Stimulated activated CD8-positive, alpha-beta memory T cell treated with anti-CD3 and anti-CD28 coated beads, Interleukin-4, amount 100 ng/mL, for 48 hours (primary cell): ENCODE results near the gene ZYG11B.
"Not testable (repeated sequence)": the region's sequence is repeated elsewhere in the genome, so short reads cannot be mapped to it uniquely, and the experiment has no call there.

ENCODE experiments used
- DNase-seq: peaks from one replicate; pipeline ENCODE4 v3.0.0-alpha.2; 2020

The ZYG11B gene

DNA sequence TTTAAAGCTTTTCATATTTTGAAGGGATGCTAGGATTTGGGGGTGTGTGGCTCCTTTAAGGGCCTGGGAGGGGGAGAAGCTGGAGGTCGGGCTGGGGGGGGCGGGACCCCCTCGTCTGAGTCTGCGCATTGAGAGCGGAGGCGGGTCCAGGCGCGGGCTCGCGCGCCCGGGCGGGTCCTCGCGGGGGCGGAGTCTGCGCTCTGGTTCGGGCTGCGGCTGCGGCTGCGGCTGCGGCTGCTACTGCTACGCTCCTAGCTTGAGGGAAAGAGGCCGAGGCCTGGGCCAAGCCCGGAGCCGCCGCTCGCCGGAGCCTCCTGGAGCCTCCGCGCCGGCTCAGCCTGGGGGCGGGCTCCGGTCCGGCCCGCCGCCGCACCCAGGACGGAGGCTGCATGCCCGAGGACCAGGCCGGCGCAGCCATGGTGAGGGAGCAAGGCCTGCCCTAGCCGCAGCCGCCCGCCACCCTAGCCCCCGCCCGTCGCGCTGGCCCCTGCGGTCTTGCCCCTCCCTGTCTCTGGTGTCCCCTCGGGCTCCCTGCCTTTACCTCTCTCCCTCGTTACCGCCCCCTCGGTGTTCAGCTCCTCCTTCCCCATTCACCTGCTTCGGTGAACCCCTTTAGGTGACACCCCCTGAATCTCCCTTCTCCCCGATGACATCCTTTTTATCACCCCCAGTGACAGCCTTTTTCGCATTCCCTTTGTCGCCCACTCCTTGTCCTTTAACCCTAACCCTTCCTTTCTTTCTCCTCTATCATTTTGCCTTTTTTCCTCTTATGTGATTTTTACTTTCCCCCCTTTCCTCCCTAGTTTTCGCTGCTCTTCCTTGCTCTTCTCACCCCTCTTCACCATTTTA is at the start of gene ZYG11B:
Gene ZYG11B (plus strand): TSS at position 189 of the 849 bp plus-strand sequence. CDS start 201 bp downstream, at position 390.
- DNase-seq: peak; percentile 93

- no peak for DNase-seq
Observed at GRCh38 chr1:52677076-52677806, 49.0 kb upstream of the ZYG11B start.

GRCh38 chr1:52679048-52679447 is 47.2 kb upstream of the ZYG11B start:
- no peak for DNase-seq

- no peak for DNase-seq
Observed at GRCh38 chr1:52679498-52679897, 46.8 kb upstream of the ZYG11B start.

DNA sequence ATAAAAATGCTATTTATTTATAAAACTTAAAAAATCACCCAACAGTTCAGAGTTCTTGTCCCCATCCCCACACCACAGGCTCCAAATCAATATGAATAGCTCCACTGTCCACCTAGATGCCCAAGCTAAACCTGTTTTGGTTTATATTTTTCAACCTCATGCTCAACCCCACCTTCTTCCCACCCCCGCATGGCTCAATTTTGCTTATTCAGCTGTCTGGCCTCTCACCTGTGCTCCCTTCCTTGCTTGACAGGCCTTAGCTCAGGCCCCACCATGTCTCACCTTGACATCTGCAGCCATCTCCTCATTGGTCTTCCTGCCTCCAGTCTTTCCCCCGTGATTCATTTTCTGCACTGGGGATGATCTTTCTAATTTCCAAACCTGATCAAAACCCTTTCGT is 45.9 kb upstream of the ZYG11B start:
- no peak for DNase-seq

- no peak for DNase-seq
Observed at GRCh38 chr1:52681136-52681535, 45.1 kb upstream of the ZYG11B start.

DNA sequence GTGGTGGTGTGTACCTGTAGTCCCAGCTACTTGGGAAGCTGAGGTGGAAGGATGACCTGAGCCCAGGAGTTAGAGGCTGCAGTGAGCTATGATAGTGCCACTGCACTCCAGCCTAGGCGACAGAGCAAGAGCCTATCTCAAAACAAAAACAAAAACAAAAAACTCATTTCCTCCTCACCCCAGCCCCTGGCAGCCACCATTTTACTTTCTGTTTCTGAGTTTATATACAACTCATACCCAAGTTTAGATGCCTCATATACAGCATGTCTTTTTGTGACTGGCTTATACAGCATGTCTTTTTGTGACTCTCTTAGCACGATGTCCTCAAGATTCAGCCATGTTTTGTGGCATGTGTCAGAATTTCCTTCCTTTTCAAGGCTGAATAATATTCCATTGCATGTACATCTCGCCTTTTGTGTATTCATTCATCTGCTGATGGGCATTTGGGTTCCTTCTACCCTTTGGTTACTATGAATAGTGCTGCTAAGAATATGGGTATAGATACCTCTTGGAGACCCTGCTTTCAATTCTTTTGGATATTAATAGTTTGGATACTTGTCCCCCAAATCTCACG is 42.8 kb upstream of the ZYG11B start:
- no peak for DNase-seq

DNA sequence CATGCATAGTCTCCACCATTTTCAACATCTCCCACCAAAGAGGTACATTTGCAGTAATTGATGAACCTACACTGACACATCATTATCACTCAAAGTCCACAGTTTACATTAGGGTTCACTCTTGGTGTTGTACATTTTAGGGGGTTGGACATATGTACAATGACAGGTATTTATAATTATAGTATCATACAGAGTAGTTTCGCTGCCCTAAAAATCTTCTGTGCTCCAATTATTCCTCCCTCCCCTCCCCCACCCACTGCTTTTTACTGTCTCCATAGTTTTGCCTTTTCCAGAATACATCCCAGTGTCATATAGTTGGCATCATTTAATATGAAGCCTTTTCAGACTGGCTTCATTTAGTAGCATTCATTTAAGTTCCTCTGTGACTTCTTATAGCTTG is 41.7 kb upstream of the ZYG11B start:
- DNase-seq: no peak

- peak; percentile 81 for DNase-seq
Observed at GRCh38 chr1:52686261-52686751, 39.9 kb upstream of the ZYG11B start.

- DNase-seq: no peak
Observed at GRCh38 chr1:52686830-52687229, 39.4 kb upstream of the ZYG11B start.

- no peak for DNase-seq
Observed at GRCh38 chr1:52691821-52692220, 34.4 kb upstream of the ZYG11B start.

GRCh38 chr1:52692697-52693096 is 33.6 kb upstream of the ZYG11B start:
- no peak for DNase-seq

GRCh38 chr1:52693351-52693750 is 32.9 kb upstream of the ZYG11B start:
- DNase-seq: not testable (repeated sequence)

GRCh38 chr1:52693843-52694242 is 32.4 kb upstream of the ZYG11B start:
- no peak for DNase-seq

DNA sequence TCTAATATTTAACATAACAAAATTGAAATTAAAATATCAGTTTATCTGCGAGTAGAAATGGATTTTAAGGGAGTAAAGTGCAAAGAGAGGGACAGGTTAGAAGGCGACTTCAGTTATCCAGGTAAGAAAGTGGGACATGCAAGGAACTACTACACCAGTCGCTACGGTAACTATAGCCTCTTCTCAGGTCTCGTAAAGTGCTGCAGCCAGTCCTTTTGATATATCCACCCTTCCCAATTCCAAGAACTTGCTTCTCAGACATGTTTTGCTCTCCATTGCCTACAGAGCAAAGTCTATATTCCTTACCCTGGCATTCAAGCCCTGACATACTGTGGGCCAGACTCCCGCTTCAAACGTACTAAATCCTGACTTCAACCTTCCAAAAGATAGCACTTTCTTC is 30.6 kb upstream of the ZYG11B start:
- no peak for DNase-seq

- peak; percentile 84 for DNase-seq
Observed at GRCh38 chr1:52697795-52698674, 28.2 kb upstream of the ZYG11B start, which contains the start of gene COA7. COA7 (minus strand) TSS chr1:52698347; CDS start chr1:52698326, 21 bp downstream.

DNA sequence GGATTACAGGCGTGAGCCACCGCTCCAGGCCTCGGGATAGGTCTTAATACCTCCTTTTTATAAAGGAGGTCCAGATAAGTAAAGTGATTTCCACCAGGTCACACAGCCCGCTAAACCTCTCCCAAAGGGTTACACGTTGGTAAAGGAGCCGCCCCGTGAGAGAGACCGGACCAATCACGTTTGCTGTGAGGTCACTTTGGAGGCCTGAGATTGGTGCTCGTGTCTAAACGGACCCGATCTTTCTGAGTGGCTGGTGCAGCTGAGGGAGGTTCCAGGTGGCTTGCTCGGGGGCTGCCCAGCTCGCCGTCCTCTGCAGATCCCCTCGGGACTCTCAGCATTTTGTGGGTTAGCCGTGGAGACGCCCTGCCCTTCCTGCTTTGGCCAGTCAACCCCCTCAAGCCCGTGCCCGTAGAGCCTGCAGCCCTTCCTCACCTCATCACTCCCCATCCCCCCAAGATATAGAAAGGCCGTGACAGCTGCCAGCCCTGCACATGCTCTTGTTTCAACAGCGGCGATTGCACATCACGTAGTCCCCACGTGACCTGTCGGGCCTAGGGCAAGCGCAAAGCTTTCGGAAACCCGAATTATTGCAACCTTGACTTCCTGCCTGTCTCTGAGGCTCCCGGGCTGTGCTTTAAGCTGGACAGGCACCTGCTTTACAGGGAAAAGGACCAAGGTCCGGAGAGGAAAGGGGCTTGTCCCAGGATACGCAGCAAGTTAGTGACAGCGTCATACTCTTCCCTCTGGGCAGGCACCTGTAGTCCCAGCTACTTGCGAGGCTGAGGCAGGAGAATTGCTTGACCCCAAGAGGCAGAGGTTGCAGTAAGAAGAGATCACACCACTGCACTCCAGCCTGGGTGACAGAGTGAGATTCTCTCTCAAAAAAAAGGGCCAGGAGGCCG is 23.1 kb upstream of the ZYG11B start:
- DNase-seq: peak; percentile 84

DNA sequence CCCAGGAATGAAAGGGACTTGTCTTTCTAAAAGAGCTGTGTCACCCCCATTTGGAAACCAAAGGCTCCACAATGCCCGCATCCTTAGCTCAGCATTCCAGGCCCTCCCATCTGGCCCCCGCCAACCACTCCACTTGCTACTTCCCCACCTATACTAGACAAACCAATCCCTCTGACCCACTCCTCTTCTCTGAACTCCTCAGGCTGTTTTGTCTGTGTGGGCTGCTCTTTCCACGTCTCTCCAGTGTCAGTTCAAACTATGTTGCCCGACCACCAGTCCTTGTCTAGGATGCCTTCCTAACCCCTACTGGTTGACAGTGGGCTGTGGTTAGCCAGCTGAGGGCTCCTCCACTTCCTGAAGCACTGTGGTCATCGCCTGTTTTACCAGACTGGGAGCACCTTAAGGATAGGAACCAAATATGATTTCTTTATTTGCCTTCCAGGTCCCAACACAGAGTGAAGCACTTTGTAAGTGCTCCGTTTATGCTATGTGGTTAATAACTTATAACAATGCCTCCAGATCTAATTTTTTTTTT is 20.1 kb upstream of the ZYG11B start:
- DNase-seq: no peak

GRCh38 chr1:52706941-52707926 is 19.0 kb upstream of the ZYG11B start:
- no peak for DNase-seq
